WTC11 (cell line): ENCODE measurements around the gene ACAA1. TPM values are rescaled to one million over a fixed set of nuclear protein-coding genes. Genes with fewer than 3 reads are reported as not detected.

Experiments
- ATAC-seq: fragments of 200-7000 bp; cut with Tn5 transposase; 2 replicates; pipeline ENCODE4 v1.10.0; 2021; ENCODE audit warnings: mild to moderate bottlenecking, moderate library complexity
- CTCF ChIA-PET: fragments of 300-600 bp; sonication (Branson Sonifier 250); formaldehyde crosslinking; loops from one replicate; lab custom pipeline; 2021; ENCODE audit warnings: antibody characterized with exemption; lab: Charles Lee
- POLR2A ChIA-PET: fragments of 350-600 bp; sonication (Branson Sonifier 250); formaldehyde crosslinking; loops from one replicate; lab custom pipeline; 2021; ENCODE audit warnings: antibody characterized with exemption; lab: Charles Lee
- DNase-seq: peaks from one replicate; pipeline ENCODE4 v3.0.0; 2021; ENCODE audit warnings: low spot score
- H3K27ac Mint-ChIP-seq: 2 replicates; pipeline ENCODE4 v1.8.0; 2021; ENCODE audit warnings: mixed read lengths
- H3K27me3 Mint-ChIP-seq: 2 replicates; pipeline ENCODE4 v1.8.0; 2021; ENCODE audit warnings: low read depth, mild to moderate bottlenecking, moderate library complexity, mixed read lengths
- H3K36me3 Mint-ChIP-seq: 2 replicates; pipeline ENCODE4 v1.8.0; 2021; ENCODE audit warnings: mixed read lengths
- H3K4me1 Mint-ChIP-seq: 2 replicates; pipeline ENCODE4 v1.8.0; 2022; ENCODE audit warnings: mixed read lengths
- H3K4me3 Mint-ChIP-seq: 2 replicates; pipeline ENCODE4 v1.8.0; 2021; ENCODE audit warnings: mild to moderate bottlenecking, moderate library complexity, mixed read lengths
- H3K9me3 Mint-ChIP-seq: 2 replicates; pipeline ENCODE4 v1.8.0; 2021; ENCODE audit warnings: mixed read lengths
- CBFB ChIP-seq: sonication (generic); formaldehyde crosslinking; IDR thresholded peaks from 2 replicates; pipeline ENCODE4 v1.8.1; 2022; ENCODE audit warnings: mild to moderate bottlenecking, low read depth, missing genetic modification reagents
- CREM ChIP-seq: sonication (generic); formaldehyde crosslinking; IDR thresholded peaks from 2 replicates; pipeline ENCODE4 v1.8.1; 2022; ENCODE audit warnings: mild to moderate bottlenecking, missing genetic modification reagents, moderate library complexity
- NFATC4 ChIP-seq: fragments of 250-450 bp; sonication (Bioruptor Pico); IDR thresholded peaks from 2 replicates; pipeline ENCODE4 v1.9.0; 2021; ENCODE audit warnings: mild to moderate bottlenecking
- NFE2L1 ChIP-seq: sonication (generic); formaldehyde crosslinking; IDR thresholded peaks from 2 replicates; pipeline ENCODE4 v1.8.1; 2023; ENCODE audit warnings: missing genetic modification reagents
- SP1 ChIP-seq: sonication (generic); formaldehyde crosslinking; conservative IDR thresholded peaks from 2 replicates; pipeline ENCODE4 v1.8.1; 2022; ENCODE audit warnings: missing genetic modification reagents
- ZNF232 ChIP-seq: sonication (generic); formaldehyde crosslinking; IDR thresholded peaks from 2 replicates; pipeline ENCODE4 v1.8.0; 2022; ENCODE audit warnings: mild to moderate bottlenecking, missing genetic modification reagents
- ZNF263 ChIP-seq: sonication (generic); formaldehyde crosslinking; IDR thresholded peaks from 2 replicates; pipeline ENCODE4 v1.8.1; 2022; ENCODE audit warnings: low read depth, mild to moderate bottlenecking, moderate library complexity, missing genetic modification reagents
- ZNF416 ChIP-seq: fragments of 250-450 bp; sonication (Bioruptor Pico); IDR thresholded peaks from 2 replicates; pipeline ENCODE4 v1.9.0; 2021; ENCODE audit warnings: mild to moderate bottlenecking, inconsistent platforms
- total RNA-seq: library from RNA; stranded (reverse); gene quantifications from 3 replicates; pipeline ENCODE4 v1.2.3, GENCODE V29; 2021
- TF ChIP-seq, protein P1 (sequence below): sonication (generic); formaldehyde crosslinking; IDR thresholded peaks from 2 replicates; pipeline ENCODE4 v1.8.1; 2022; ENCODE audit warnings: mild to moderate bottlenecking, missing genetic modification reagents, moderate library complexity, borderline replicate concordance
- TF ChIP-seq, protein P2 (sequence below): sonication (generic); formaldehyde crosslinking; IDR thresholded peaks from 2 replicates; pipeline ENCODE4 v1.8.0; 2023; ENCODE audit warnings: missing genetic modification reagents
- TF ChIP-seq, protein P3 (sequence below): sonication (generic); formaldehyde crosslinking; IDR thresholded peaks from 2 replicates; pipeline ENCODE4 v1.8.0; 2023; ENCODE audit warnings: mild to moderate bottlenecking, missing genetic modification reagents
- TF ChIP-seq, protein P4 (sequence below): sonication (generic); formaldehyde crosslinking; IDR thresholded peaks from 2 replicates; pipeline ENCODE4 v1.8.0; 2022; ENCODE audit warnings: missing genetic modification reagents
- TF ChIP-seq, protein P5 (sequence below): sonication (generic); formaldehyde crosslinking; IDR thresholded peaks from 2 replicates; pipeline ENCODE4 v1.8.1; 2022; ENCODE audit warnings: low read depth, missing genetic modification reagents, borderline replicate concordance
- TF ChIP-seq, protein P6 (sequence below): sonication (generic); formaldehyde crosslinking; IDR thresholded peaks from 2 replicates; pipeline ENCODE4 v1.8.1; 2023; ENCODE audit warnings: mild to moderate bottlenecking, missing genetic modification reagents, borderline replicate concordance
- TF ChIP-seq, protein P7 (sequence below): sonication (generic); formaldehyde crosslinking; IDR thresholded peaks from 2 replicates; pipeline ENCODE4 v1.8.0; 2022; ENCODE audit warnings: mild to moderate bottlenecking, missing genetic modification reagents

Gene ACAA1
- total RNA-seq, 1 experiment from 2014 or later = 46.5 TPM

DNA sequence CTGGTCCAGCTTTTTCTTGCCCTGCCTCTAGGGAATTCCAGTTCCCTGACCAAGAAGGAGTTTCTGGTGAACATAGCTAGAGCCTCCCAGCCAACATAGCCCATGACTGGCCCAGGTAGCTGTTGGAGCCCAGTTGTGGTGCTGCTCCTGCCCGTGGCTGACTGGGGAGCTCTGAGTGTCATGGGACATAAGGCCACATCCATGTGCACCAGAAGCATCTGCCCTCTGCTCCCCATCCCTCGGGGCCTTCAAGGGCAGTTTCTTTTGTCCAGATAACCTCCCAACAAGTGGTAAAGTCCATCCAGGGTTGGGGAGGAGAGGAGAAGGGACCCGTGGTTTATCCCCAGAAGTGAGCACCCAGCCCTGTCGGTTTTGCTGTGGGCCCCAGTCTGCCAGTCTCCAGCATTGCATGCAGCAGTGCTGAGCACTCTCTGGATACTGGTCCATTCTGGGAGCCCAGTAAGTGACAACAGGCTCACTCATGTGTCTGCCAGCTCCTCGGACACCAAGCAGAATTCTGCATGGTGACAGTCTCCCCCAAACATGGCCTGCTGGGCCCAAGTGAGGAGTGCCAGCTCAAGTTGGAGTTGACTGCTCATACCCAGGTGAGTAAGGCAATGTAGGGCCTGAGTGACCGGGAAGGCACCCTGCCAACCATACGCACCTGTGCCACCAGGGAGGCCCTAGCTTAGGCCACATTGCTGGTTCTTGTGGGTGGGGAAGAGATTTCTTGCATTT lies 28.8 kb downstream of the ACAA1 start (continued):
- TF ChIP-seq ZNF263 (no peak), CBFB (CRISPR knock-in tag) (no peak)
- TF ChIP-seq, protein P1, sequence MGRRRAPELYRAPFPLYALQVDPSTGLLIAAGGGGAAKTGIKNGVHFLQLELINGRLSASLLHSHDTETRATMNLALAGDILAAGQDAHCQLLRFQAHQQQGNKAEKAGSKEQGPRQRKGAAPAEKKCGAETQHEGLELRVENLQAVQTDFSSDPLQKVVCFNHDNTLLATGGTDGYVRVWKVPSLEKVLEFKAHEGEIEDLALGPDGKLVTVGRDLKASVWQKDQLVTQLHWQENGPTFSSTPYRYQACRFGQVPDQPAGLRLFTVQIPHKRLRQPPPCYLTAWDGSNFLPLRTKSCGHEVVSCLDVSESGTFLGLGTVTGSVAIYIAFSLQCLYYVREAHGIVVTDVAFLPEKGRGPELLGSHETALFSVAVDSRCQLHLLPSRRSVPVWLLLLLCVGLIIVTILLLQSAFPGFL (CRISPR knock-in tag) = no peak
- TF ChIP-seq, protein P2, sequence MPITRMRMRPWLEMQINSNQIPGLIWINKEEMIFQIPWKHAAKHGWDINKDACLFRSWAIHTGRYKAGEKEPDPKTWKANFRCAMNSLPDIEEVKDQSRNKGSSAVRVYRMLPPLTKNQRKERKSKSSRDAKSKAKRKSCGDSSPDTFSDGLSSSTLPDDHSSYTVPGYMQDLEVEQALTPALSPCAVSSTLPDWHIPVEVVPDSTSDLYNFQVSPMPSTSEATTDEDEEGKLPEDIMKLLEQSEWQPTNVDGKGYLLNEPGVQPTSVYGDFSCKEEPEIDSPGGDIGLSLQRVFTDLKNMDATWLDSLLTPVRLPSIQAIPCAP (CRISPR knock-in tag) = no peak

DNA sequence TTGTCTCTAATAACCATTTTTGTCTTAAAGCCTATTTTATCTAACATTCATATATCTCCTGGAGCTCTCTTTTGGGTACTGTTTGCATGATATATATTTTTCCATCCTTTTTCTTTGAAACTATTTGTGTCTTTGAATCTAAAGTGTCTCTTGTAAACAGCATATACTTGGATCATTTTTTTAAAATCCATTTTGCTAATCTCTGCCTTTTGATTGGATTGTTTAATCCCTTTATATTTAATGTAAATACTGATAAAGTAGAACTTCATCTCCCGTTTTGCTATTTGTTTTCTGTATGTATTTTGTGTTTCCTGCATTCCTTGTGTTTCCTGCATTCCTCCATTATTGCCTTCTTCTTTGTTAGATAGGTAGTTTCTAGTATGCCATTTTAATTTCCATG lies 31.4 kb downstream of the ACAA1 start:
- no peak for DNase-seq
- ATAC-seq = no peak
- Mint-ChIP-seq H3K4me3 (no peak overlapping the region), H3K9me3 (peaks cover 21% of the 10 kb centered on the region), H3K27me3 (no peaks in the 10 kb centered on the region; the same call in 1 of the 2 replicates), H3K36me3 (peaks cover 10% of the 10 kb centered on the region; the same call in 1 of the 2 replicates), H3K4me1 (peaks cover 11% of the 10 kb centered on the region), H3K27ac (no peak overlapping the region)
- ChIA-PET CTCF (no interaction called here), POLR2A (no interaction called here)
- TF ChIP-seq, protein P3, sequence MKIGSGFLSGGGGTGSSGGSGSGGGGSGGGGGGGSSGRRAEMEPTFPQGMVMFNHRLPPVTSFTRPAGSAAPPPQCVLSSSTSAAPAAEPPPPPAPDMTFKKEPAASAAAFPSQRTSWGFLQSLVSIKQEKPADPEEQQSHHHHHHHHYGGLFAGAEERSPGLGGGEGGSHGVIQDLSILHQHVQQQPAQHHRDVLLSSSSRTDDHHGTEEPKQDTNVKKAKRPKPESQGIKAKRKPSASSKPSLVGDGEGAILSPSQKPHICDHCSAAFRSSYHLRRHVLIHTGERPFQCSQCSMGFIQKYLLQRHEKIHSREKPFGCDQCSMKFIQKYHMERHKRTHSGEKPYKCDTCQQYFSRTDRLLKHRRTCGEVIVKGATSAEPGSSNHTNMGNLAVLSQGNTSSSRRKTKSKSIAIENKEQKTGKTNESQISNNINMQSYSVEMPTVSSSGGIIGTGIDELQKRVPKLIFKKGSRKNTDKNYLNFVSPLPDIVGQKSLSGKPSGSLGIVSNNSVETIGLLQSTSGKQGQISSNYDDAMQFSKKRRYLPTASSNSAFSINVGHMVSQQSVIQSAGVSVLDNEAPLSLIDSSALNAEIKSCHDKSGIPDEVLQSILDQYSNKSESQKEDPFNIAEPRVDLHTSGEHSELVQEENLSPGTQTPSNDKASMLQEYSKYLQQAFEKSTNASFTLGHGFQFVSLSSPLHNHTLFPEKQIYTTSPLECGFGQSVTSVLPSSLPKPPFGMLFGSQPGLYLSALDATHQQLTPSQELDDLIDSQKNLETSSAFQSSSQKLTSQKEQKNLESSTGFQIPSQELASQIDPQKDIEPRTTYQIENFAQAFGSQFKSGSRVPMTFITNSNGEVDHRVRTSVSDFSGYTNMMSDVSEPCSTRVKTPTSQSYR (CRISPR knock-in tag) = no peak
- TF ChIP-seq CREM (CRISPR knock-in tag) (no peak), ZNF416 (CRISPR knock-in tag) (no peak), SP1 (CRISPR knock-in tag) (no peak), NFATC4 (CRISPR knock-in tag) (no peak), ZNF232 (CRISPR knock-in tag) (no peak), NFE2L1 (CRISPR knock-in tag) (no peak)
- TF ChIP-seq, protein P4, sequence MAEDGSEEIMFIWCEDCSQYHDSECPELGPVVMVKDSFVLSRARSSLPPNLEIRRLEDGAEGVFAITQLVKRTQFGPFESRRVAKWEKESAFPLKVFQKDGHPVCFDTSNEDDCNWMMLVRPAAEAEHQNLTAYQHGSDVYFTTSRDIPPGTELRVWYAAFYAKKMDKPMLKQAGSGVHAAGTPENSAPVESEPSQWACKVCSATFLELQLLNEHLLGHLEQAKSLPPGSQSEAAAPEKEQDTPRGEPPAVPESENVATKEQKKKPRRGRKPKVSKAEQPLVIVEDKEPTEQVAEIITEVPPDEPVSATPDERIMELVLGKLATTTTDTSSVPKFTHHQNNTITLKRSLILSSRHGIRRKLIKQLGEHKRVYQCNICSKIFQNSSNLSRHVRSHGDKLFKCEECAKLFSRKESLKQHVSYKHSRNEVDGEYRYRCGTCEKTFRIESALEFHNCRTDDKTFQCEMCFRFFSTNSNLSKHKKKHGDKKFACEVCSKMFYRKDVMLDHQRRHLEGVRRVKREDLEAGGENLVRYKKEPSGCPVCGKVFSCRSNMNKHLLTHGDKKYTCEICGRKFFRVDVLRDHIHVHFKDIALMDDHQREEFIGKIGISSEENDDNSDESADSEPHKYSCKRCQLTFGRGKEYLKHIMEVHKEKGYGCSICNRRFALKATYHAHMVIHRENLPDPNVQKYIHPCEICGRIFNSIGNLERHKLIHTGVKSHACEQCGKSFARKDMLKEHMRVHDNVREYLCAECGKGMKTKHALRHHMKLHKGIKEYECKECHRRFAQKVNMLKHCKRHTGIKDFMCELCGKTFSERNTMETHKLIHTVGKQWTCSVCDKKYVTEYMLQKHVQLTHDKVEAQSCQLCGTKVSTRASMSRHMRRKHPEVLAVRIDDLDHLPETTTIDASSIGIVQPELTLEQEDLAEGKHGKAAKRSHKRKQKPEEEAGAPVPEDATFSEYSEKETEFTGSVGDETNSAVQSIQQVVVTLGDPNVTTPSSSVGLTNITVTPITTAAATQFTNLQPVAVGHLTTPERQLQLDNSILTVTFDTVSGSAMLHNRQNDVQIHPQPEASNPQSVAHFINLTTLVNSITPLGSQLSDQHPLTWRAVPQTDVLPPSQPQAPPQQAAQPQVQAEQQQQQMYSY (CRISPR knock-in tag) = no peak
- TF ChIP-seq, protein P5, sequence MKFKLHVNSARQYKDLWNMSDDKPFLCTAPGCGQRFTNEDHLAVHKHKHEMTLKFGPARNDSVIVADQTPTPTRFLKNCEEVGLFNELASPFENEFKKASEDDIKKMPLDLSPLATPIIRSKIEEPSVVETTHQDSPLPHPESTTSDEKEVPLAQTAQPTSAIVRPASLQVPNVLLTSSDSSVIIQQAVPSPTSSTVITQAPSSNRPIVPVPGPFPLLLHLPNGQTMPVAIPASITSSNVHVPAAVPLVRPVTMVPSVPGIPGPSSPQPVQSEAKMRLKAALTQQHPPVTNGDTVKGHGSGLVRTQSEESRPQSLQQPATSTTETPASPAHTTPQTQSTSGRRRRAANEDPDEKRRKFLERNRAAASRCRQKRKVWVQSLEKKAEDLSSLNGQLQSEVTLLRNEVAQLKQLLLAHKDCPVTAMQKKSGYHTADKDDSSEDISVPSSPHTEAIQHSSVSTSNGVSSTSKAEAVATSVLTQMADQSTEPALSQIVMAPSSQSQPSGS = no peak
- TF ChIP-seq, protein P6, sequence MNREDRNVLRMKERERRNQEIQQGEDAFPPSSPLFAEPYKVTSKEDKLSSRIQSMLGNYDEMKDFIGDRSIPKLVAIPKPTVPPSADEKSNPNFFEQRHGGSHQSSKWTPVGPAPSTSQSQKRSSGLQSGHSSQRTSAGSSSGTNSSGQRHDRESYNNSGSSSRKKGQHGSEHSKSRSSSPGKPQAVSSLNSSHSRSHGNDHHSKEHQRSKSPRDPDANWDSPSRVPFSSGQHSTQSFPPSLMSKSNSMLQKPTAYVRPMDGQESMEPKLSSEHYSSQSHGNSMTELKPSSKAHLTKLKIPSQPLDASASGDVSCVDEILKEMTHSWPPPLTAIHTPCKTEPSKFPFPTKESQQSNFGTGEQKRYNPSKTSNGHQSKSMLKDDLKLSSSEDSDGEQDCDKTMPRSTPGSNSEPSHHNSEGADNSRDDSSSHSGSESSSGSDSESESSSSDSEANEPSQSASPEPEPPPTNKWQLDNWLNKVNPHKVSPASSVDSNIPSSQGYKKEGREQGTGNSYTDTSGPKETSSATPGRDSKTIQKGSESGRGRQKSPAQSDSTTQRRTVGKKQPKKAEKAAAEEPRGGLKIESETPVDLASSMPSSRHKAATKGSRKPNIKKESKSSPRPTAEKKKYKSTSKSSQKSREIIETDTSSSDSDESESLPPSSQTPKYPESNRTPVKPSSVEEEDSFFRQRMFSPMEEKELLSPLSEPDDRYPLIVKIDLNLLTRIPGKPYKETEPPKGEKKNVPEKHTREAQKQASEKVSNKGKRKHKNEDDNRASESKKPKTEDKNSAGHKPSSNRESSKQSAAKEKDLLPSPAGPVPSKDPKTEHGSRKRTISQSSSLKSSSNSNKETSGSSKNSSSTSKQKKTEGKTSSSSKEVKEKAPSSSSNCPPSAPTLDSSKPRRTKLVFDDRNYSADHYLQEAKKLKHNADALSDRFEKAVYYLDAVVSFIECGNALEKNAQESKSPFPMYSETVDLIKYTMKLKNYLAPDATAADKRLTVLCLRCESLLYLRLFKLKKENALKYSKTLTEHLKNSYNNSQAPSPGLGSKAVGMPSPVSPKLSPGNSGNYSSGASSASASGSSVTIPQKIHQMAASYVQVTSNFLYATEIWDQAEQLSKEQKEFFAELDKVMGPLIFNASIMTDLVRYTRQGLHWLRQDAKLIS (CRISPR knock-in tag) = no peak
- TF ChIP-seq, protein P7, sequence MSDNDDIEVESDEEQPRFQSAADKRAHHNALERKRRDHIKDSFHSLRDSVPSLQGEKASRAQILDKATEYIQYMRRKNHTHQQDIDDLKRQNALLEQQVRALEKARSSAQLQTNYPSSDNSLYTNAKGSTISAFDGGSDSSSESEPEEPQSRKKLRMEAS (CRISPR knock-in tag) = no peak
